ENCODE results near the gene FADD.

The FADD gene

GRCh38 chr11:70233962-70234361 lies 30.9 kb downstream of the FADD start:
- no peak for DNase-seq (ENCODE audit: low read depth)

DNA sequence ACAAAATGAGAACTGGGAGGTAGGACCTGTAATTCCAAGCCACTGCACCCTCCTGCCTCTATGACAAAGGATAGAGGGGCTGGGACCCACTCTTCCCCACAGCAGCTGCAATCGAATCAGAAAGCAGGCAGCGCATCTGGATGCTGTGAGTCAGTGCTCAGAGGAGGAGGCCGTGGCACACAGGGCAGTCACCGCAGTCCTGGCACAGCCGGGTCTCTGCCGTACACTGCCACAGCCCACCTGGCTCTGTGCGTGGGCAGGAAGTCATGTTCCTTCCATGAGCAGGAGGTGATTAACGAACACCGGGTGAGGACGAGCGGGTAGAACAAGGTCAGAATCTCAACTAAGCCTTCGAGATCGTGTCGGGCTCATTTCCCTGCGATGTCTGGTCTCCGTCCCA lies 37.2 kb downstream of the FADD start:
- DNase-seq (ENCODE audit: low read depth) = no peak

GRCh38 chr11:70241709-70242108 lies 38.6 kb downstream of the FADD start:
- no peak for DNase-seq (ENCODE audit: low read depth)

- no peak for DNase-seq (ENCODE audit: low read depth)
Observed at GRCh38 chr11:70242885-70243284, 39.8 kb downstream of the FADD start.

GRCh38 chr11:70243912-70244652 lies 41.0 kb downstream of the FADD start:
- DNase-seq (ENCODE audit: low read depth) = no peak

DNA sequence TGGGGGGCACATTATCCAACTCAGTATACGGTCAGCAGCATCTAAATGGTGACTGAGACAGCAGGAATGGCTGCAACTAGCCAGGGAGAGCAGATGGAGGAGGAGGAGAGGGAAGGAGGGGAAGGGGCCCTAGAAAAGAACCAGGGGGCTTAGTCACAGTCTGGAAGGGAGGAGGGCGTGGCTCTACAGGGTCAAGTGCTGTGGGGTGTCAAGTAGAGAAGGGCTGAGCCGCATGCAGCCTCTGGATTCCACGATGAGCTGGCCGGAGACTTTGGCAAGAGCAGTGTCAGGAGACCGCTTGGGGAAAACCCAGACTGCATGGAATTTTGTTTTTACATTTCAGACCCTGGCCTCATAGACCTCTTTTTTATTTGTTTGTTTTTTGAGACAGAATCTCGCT lies 41.6 kb downstream of the FADD start:
- no peak for DNase-seq (ENCODE audit: low read depth)

GRCh38 chr11:70246196-70246595 lies 43.1 kb downstream of the FADD start:
- no peak for DNase-seq (ENCODE audit: low read depth)

DNA sequence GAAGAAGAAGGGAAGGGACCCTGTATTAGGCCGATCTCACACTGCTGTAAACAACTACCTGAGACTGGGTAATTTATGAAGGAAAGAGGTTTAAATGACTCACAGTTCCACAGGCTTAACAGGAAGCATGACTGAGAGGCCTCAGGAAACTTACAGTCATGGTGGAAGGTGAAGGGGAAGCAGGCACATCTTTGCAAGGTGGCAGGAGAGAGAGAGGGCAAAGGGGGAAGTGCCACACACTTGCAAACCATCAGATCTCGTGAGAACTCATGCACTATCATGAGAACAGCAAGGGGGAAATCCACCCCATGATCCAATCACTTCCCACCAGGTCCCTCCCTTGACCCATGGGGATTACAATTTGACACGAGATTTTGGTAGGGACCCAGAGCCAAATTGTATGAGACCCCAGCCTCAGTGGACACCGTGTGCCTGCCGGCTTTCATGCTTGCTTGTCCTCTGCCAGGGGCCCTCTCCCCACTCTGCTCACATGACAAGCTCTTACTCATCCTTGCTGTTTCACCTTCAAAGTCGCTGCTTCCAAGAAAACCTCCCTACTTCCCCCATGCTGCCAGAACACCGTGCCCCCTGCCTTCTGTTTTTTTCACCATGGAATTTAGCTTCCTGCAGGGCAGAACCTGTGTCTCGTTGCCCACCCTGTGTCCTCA lies 44.1 kb downstream of the FADD start:
- no peak for DNase-seq (ENCODE audit: low read depth)

DNA sequence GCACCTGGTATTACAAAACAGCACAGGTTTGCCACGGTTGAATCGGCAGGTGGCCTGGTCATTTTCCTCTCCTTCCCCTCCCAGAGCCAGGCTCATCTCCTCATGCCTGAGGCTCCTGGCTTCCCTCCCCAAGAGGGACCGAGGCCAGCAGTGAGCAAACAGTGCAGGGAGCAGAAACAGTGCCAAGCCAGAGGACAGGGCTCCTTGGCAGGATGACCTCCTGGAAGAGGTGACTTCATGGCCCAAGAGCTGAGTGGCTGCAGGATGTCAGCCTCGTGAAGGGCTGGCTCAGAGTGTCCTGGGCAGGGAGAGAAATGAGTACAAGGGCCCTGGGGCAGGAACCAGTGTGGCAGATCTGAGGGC lies 44.6 kb downstream of the FADD start:
- no peak for DNase-seq (ENCODE audit: low read depth)

- DNase-seq (ENCODE audit: low read depth) = no peak
Observed at GRCh38 chr11:70250876-70251658, 48.0 kb downstream of the FADD start.

- no peak for DNase-seq (ENCODE audit: low read depth)
Observed at GRCh38 chr11:70251659-70252321, 48.7 kb downstream of the FADD start.

- DNase-seq (ENCODE audit: low read depth) = no peak
Observed at GRCh38 chr11:70252844-70253243, 49.7 kb downstream of the FADD start.

- no peak for DNase-seq (ENCODE audit: low read depth)
Observed at GRCh38 chr11:70255477-70256116, 52.5 kb downstream of the FADD start.

Data from GM04504 (cell line).